ENCODE measurements around the gene CYP26B1. TPM values are rescaled to one million over a fixed set of nuclear protein-coding genes. Genes with fewer than 3 reads are reported as not detected.

The CYP26B1 gene
- total and polyA plus RNA-seq, 2 of the 8 experiments (the other 6 are each of a cell fraction or from before 2014, with no cell fraction given), result 0.06 to 0.69 TPM

GRCh38 chr2:72118386-72118785, 29.3 kb downstream of the CYP26B1 start:
- ChIA-PET POLR2A (ENCODE audit: partially characterized antibody) (no interaction called here), CTCF (ENCODE audit: partially characterized antibody) (interaction anchor here (0.8 to 6.6 kb wide), 3 partner anchors 13 to 193 kb away, joined by 3 to 48 read pairs (median 3); no protein-coding TSS in a partner anchor)
- H2BK20ac ChIP-seq (ENCODE audit: low read length), result no peak overlapping the region
- 87% methylated on average over 6 of the region's 6 CpGs; no CpG with 5 or more reads in 1 of the 2 experiments for WGBS, 2 experiments (ENCODE audit: extremely low coverage in 1 of 2, insufficient coverage in 1 of 2, insufficient read length in 1 of 2, insufficient replicate concordance in 2 of 2, low coverage in 1 of 2, low lambda C conversion rate in 2 of 2, missing lambda C conversion rate in 1 of 2)
- no peak overlapping the region for H3K4me3 ChIP-seq (ENCODE audit: extremely low read depth in 1 of 4, insufficient read depth in 2 of 4, low read depth in 3 of 4, low read length in 4 of 4)
- H3K23ac ChIP-seq (ENCODE audit: insufficient read length), result no peak overlapping the region
- no peak overlapping the region for H4K5ac ChIP-seq (ENCODE audit: insufficient read length, low read depth, low read length)
- H3K4me2 ChIP-seq (ENCODE audit: insufficient read depth in 1 of 2, low read depth in 2 of 2, low read length in 2 of 2), result no peak overlapping the region
- no peak overlapping the region for H3K9ac ChIP-seq (replicated peaks in 1 of 4; ENCODE audit: extremely low read depth in 1 of 4, low read depth in 3 of 4, low read length in 3 of 4)
- H3K27me3 ChIP-seq (replicated peaks in 1 of 4; ENCODE audit: control insufficient read depth in 3 of 4, extremely low read depth in 1 of 4, insufficient read depth in 3 of 4, low read length in 3 of 4), result peaks cover 0 to 2% (median 0%) of the 10 kb centered on the region in 4 experiments; a peak in 1 of 7 replicates
- no peak overlapping the region for H2BK5ac ChIP-seq (ENCODE audit: low read depth, low read length)
- FAIRE-seq (no peak), DNase-seq (ENCODE audit: low read depth in 1 of 2, low spot score in 2 of 2) (no peak)
- no peak overlapping the region for H3K4ac ChIP-seq (replicated peaks; ENCODE audit: insufficient read length, low read depth, low read length)
- H3K36me3 ChIP-seq (ENCODE audit: control insufficient read depth in 2 of 4, insufficient read depth in 4 of 4, low read length in 3 of 4), result no peaks in the 10 kb centered on the region
- no peaks in the 10 kb centered on the region; a peak in 2 of 7 replicates for H3K4me1 ChIP-seq (replicated peaks in 1 of 4; ENCODE audit: control insufficient read depth in 3 of 4, insufficient read depth in 4 of 4, low read length in 3 of 4)
- no peak overlapping the region for H2BK120ac ChIP-seq (replicated peaks; ENCODE audit: low read depth, low read length)
- no peak overlapping the region for H4K8ac ChIP-seq (ENCODE audit: extremely low read depth, insufficient read depth, low read length)
- no peak overlapping the region for H2BK15ac ChIP-seq (ENCODE audit: low read length)
- H3K14ac ChIP-seq (ENCODE audit: insufficient read length), result no peak overlapping the region
- H2AK5ac ChIP-seq (ENCODE audit: low read depth, low read length), result no peak overlapping the region
- no peak overlapping the region for H3K56ac ChIP-seq (replicated peaks; ENCODE audit: insufficient read length, low read depth, low read length)
- H3K27ac ChIP-seq (ENCODE audit: low read depth, low read length), result no peak overlapping the region
- no peak overlapping the region for H4K91ac ChIP-seq (replicated peaks; ENCODE audit: insufficient read length, low read length)
- H3K18ac ChIP-seq (ENCODE audit: extremely low read depth, low read length), result no peak overlapping the region
- no peaks in the 10 kb centered on the region for H3K79me1 ChIP-seq (ENCODE audit: low read depth, low read length)
- no peaks in the 10 kb centered on the region for H3K9me3 ChIP-seq (ENCODE audit: insufficient read depth in 2 of 2, low read depth in 1 of 2, low read length in 1 of 2)
- no peak for TF ChIP-seq JUND (IDR thresholded peaks at IDR 0.05; ENCODE audit: low read length)
- no peak overlapping the region for H2AFZ ChIP-seq (ENCODE audit: low read length)
- H3K79me2 ChIP-seq (ENCODE audit: control insufficient read depth in 1 of 2, insufficient read depth in 2 of 2, low read length in 2 of 2), result no peaks in the 10 kb centered on the region
- no peak overlapping the region for H2BK12ac ChIP-seq (ENCODE audit: low read depth, low read length)
- no peaks in the 10 kb centered on the region for H3K23me2 ChIP-seq (ENCODE audit: low read depth, low read length)
- no peaks in the 10 kb centered on the region for H4K20me1 ChIP-seq (replicated peaks in 1 of 2; ENCODE audit: control insufficient read depth in 1 of 2, insufficient read depth in 2 of 2, low read length in 2 of 2)

Data from H1 (cell line).